Glutamatergic neuron (in vitro differentiated cells): Measurements from ENCODE around the gene TRIM14. TPM values are rescaled to one million over a fixed set of nuclear protein-coding genes. Genes with fewer than 3 reads are reported as not detected.
"Not testable (repeated sequence)": the region's sequence is repeated elsewhere in the genome, so short reads cannot be mapped to it uniquely, and the experiment has no call there.

Experiments
- DNase-seq: peaks from one replicate; pipeline ENCODE4 v3.0.0; 2022
- H3K27ac Mint-ChIP-seq: one replicate; pipeline ENCODE4 v1.8.0; 2020; ENCODE audit warnings: mild to moderate bottlenecking, mixed read lengths, inconsistent platforms; ENCODE audit not compliant: unreplicated experiment
- H3K27me3 Mint-ChIP-seq: one replicate; pipeline ENCODE4 v1.8.0; 2020; ENCODE audit warnings: mild to moderate bottlenecking, moderate library complexity, mixed read lengths, inconsistent platforms; ENCODE audit not compliant: unreplicated experiment
- H3K36me3 Mint-ChIP-seq: one replicate; pipeline ENCODE4 v1.8.0; 2020; ENCODE audit warnings: mild to moderate bottlenecking, mixed read lengths, inconsistent platforms; ENCODE audit not compliant: unreplicated experiment
- H3K4me1 Mint-ChIP-seq: one replicate; pipeline ENCODE4 v1.8.0; 2020; ENCODE audit warnings: mild to moderate bottlenecking, low read depth, mixed read lengths, inconsistent platforms; ENCODE audit not compliant: unreplicated experiment
- H3K4me3 Mint-ChIP-seq: one replicate; pipeline ENCODE4 v1.8.0; 2020; ENCODE audit warnings: mild to moderate bottlenecking, mixed read lengths, inconsistent platforms; ENCODE audit not compliant: unreplicated experiment
- H3K9me3 Mint-ChIP-seq: one replicate; pipeline ENCODE4 v1.8.0; 2020; ENCODE audit warnings: mild to moderate bottlenecking, moderate library complexity, mixed read lengths, inconsistent platforms; ENCODE audit not compliant: unreplicated experiment
- CTCF ChIP-seq: fragments of 200-600 bp; sonication (generic); IDR thresholded peaks from one replicate; pipeline ENCODE4 v1.5.0; 2021; ENCODE audit not compliant: partially characterized antibody, unreplicated experiment
- total RNA-seq: library from RNA; stranded (reverse); fragmentation: NEBNext Ultra II Directional; extraction: Animal tissue kit (Norgen Biotek cat#: 25700); gene quantifications from one replicate; pipeline ENCODE4 v1.2.1, GENCODE V29; 2021; ENCODE audit not compliant: unreplicated experiment

TRIM14 gene
- total RNA-seq, 1 donor from 2014 or later: 0.71 TPM

GRCh38 chr9:98130576-98131228 is 11.7 kb upstream of the TRIM14 start:
- Mint-ChIP-seq H3K27ac (no peak overlapping the region), H3K4me3 (no peak overlapping the region), H3K9me3 (peaks cover 4% of the 10 kb centered on the region), H3K4me1 (peaks cover 10% of the 10 kb centered on the region), H3K36me3 (no peaks in the 10 kb centered on the region), H3K27me3 (peaks cover 5% of the 10 kb centered on the region)
- TF ChIP-seq CTCF: no peak
- no peak for DNase-seq

- not testable (repeated sequence) for H3K27me3 Mint-ChIP-seq, H3K9me3 Mint-ChIP-seq, DNase-seq, H3K27ac Mint-ChIP-seq, H3K36me3 Mint-ChIP-seq, H3K4me3 Mint-ChIP-seq
- peaks cover 10% of the 10 kb centered on the region for H3K4me1 Mint-ChIP-seq
Measured at GRCh38 chr9:98130060-98130459, 11.0 kb upstream of the TRIM14 start.

- H3K4me3 Mint-ChIP-seq: no peak overlapping the region
- H3K9me3 Mint-ChIP-seq: peaks cover 4% of the 10 kb centered on the region
- H3K4me1 Mint-ChIP-seq: peaks cover 10% of the 10 kb centered on the region
- H3K36me3 Mint-ChIP-seq: no peaks in the 10 kb centered on the region
- H3K27me3 Mint-ChIP-seq: peaks cover 2% of the 10 kb centered on the region
- no peak overlapping the region for H3K27ac Mint-ChIP-seq
- no peak for DNase-seq
- TF ChIP-seq CTCF: no peak
Measured at GRCh38 chr9:98129451-98129881, 10.4 kb upstream of the TRIM14 start.

GRCh38 chr9:98128316-98128715 is 9.3 kb upstream of the TRIM14 start:
- H3K27me3 Mint-ChIP-seq: peaks cover 2% of the 10 kb centered on the region

GRCh38 chr9:98127226-98127625 is 8.2 kb upstream of the TRIM14 start:
- Mint-ChIP-seq H3K27me3 (peaks cover 2% of the 10 kb centered on the region), H3K4me3 (no peak overlapping the region), H3K4me1 (no peaks in the 10 kb centered on the region), H3K36me3 (no peaks in the 10 kb centered on the region), H3K27ac (no peak overlapping the region), H3K9me3 (peaks cover 3% of the 10 kb centered on the region)
- DNase-seq: no peak
- TF ChIP-seq CTCF: no peak

More at GRCh38 chr9:98128316-98128715, 9.3 kb upstream of the TRIM14 start:
- TF ChIP-seq CTCF: no peak
- Mint-ChIP-seq H3K4me1 (peaks cover 4% of the 10 kb centered on the region), H3K9me3 (peaks cover 4% of the 10 kb centered on the region), H3K36me3 (no peaks in the 10 kb centered on the region), H3K27ac (no peak overlapping the region), H3K4me3 (no peak overlapping the region)
- DNase-seq: no peak
